ENCODE measurements around the gene RLBP1.
"Not testable (repeated sequence)": the region's sequence is repeated elsewhere in the genome, so short reads cannot be mapped to it uniquely, and the experiment has no call there.

The RLBP1 gene

GRCh38 chr15:89221543-89221942 lies at the start of gene RLBP1:
Gene RLBP1, minus strand, starts transcription at chr15:89221579. Its CDS starts 2,604 bp downstream, at chr15:89218975.
- DNase-seq (ENCODE audit: low spot score): no peak

DNA sequence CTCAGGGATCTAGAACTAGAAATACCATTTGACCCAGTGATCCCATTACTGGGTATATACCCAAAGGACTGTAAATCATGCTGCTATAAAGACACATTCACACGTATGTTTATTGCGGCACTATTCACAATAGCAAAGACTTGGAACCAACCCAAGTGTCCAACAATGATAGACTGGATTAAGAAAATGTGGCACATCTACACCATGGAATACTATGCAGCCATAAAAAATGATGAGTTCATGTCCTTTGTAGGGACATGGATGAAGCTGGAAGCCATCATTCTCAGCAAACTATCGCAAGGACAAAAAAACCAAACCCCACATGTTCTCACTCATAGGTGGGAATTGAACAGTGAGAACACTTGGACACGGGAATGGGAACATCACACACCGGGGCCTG lies 28.8 kb upstream of the RLBP1 start:
- DNase-seq (ENCODE audit: low spot score): not testable (repeated sequence)

GRCh38 chr15:89248584-89248983 lies 27.2 kb upstream of the RLBP1 start:
- DNase-seq (ENCODE audit: low spot score): no peak

DNA sequence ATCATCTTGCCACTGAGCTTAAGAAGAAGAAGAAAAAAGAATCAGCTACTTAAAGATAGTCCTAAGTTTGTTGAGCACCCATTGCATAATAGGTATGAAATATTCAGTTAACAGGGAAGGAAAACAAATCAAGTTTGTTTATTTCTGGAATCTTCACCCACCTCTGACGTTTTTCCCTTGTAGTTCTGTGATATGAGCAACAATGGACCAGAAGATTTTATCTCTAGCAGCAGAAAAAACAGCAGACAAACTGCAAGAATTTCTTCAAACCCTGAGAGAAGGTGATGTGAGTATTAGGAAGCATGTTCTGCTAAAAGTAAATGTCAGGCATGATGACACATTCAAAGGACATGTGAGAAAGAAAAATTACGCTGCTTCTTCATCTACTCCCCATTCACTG lies 26.1 kb upstream of the RLBP1 start:
- no peak for DNase-seq (ENCODE audit: low spot score)

- DNase-seq (ENCODE audit: low spot score): no peak
Observed at GRCh38 chr15:89244574-89244903, 23.2 kb upstream of the RLBP1 start.

DNA sequence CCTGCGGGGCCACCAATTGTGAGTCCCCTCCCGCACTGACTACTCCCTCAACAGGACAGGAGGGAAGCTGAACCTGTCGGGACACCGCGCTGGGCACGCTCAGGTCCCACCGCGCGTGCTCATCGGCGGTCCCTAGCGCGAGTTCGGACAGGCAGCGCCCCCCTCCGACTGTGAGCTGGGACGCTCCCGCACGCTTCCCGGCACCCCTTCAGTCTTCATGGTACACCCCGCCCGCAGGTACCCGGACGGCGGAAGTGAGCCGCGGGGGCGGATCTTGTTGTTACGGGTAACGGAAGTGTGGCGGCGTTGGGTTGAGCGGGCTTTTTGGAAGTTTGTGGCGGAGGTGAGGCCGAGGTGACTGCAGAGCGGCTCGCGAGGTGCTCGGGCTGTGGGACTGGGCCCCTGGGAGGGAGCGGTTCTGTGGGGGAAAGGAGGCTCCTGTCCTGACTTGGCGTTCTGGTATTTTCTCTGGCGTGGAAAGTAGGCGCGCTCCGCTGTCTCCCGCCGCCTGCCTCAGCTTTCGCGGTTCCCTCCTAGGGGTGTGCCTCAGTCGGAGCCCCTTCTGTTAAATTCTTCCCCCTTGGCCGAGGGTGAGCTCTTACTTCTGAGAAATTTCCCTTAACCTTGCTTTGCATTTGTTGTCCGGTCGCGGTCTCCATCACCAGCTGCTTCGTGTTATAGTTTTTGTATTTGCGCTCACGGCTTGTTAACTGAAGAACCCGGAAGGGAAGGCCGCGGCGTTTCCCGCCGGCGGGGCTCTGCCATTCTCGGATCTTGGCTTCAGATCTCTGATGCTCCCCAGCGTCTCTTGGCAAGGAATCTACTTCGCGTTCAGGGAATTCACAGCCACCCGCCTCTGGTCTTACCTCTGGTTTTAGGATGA lies 22.6 kb upstream of the RLBP1 start, which contains the start of gene FANCI:
Gene FANCI (plus strand): TSS at position 289 of the 883 bp plus-strand sequence. CDS start 3,669 bp downstream, outside the sequence.
- DNase-seq (ENCODE audit: low spot score): peak; percentile 98

GRCh38 chr15:89243046-89243690 lies 21.8 kb upstream of the RLBP1 start:
- DNase-seq (ENCODE audit: low spot score): peak; percentile 71

DNA sequence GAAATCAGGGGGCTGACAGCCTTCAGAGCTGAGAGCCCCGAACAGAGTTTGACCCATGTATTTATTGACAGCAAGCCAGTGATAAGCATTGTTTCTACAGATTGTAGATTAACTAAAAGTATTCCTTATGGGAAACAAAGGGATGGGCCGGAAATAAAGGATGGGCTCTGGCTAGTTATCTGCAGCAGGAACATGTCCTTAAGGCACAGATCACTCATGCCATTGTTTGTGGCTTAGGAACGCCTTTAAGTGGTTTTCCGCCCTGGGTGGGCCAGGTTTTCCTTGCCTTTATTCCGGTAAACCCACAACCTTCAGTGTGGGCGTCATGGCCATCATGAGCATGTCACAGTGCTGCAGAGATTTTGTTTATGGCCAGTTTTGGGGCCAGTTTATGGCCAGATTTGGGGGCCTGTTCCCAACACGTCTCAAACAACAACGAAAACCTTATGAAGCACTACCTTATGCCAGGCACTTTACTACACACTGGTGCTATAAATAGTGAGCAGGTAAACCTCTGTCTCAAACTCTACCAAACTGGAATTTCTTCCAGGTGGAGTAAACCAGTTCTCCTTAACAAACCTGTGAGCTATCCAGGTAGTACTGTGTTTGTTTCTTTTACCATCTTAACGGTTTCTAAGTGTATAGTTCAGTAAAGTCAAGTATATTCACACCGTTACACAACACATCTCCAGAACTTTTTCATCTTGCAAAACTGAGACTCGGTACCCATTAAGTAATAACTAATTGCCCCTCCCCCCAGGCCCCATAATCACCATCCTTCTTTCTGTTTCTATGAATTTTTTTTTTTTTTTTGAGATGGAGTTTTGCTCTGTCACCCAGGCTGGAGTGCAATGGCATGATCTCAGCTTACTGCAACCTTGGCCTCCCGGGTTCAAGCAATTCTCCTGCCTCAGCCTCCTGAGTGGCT lies 18.8 kb upstream of the RLBP1 start:
- DNase-seq (ENCODE audit: low spot score): not testable (repeated sequence)

DNA sequence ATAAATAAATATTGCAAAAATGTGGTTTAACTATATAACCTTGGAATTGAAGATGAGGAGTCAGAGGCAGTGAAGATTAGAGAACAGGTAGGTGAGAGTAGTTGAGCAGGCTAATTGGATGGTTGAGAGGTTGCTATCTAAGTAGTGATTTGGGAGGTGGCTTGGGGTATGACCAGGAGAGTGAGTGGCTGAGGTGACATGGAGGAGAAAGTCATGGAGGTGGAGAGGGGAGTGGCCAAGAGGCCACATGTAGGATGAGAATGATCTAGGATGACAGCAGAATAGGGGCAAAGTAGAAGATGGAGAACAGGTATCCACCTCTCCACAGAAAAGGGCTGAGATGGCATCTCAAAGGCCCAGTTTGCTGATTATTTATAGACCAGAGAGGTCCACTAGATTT lies 10.5 kb upstream of the RLBP1 start:
- DNase-seq (ENCODE audit: low spot score): no peak

DNA sequence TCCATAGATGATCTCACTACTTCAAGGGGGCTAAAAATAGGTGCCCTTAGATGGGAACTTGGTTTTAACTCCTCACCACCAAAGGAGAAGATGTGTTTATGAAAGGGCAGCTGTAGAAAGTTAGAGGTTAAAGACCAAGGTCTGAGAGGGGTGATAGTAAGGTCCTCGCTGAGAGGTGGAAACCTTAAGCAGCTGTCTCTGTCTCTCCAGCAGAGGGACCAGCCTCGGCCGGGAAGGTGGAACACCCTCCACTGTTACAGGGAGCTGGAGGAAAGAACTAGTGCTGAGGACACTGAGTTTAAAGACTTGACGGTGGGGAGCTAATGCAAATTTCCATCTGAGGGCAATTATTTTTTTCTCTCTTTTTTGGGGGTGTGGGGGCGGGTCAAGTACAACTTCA lies 8.9 kb upstream of the RLBP1 start:
- DNase-seq (ENCODE audit: low spot score): peak; percentile 43

DNA sequence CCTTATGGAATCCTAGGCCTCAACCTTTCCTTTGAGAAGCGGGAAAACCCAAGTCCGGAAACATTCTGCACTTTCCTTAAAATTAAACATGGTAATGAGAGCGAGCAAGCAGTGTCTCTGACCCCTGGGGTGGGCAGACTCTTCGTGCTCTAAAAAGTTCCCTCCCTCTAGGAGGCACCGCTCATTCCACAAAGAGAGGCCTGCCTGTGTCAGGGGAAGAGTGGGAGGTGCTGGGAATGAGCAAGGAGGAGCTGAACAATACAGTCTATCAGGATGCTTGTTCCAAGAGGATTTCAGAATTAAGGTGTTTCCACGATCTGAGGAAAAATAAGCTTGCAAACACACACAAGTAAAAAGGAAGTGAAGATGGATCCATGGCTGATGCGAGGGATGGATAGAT lies 6.0 kb upstream of the RLBP1 start:
- DNase-seq (ENCODE audit: low spot score): no peak

GRCh38 chr15:89226359-89227221 lies 5.2 kb upstream of the RLBP1 start:
- DNase-seq (ENCODE audit: low spot score): no peak

GRCh38 chr15:89225588-89225987 lies 4.2 kb upstream of the RLBP1 start:
- no peak for DNase-seq (ENCODE audit: low spot score)

DNA sequence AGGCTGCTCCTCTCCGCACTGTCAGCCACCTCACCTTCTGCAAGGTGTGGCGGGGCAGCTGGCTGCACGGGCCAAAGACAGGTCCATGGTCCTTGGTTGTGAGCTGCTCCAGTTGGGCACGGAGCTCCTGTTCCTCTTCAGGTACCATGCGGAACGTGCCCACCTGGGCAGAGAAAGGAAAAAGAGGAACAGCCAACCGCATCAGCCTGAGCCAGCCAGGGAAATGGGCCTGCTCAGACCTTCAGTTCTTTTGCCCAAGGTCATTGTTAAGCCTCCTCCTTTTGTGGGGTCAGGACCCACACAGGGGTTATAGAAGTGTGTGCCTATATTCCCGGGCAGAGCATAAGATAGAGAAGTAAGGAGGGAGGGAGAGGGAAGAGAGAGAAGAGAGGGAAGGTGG lies 2.8 kb downstream of the RLBP1 start:
- DNase-seq (ENCODE audit: low spot score): no peak

DNA sequence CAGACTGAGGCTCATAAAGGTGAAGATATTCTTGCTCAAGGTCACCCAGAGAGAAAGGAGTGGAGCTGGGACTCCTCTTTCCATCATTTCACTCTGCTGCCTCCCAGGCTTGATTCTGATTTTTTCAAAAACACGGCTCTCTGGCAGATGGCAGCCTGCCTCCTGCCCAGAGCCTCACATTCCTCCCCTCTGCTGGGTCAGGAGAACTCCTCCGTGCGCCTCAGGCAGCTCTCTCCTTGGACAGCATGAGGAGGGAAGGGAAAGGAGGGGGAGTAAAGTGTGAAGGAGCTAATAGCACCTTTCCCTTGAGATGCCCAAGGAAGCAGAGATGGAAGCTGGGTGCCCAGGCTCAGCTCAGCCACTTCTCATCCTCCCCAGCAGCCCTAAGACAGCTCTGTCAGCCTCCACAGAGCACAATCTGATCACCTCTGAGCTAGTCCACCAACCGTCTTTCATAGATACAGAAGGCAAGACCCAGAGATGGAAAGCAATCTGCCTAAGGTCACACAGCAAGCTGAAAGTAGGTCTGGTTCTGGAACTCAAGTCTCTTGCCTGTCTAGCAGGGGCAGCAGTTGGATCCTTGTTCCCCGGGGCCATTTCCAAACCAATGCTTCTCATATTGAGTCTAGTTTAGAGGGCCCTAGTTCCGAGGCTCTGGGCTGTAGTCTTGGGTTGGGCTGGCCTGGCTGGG lies 3.5 kb downstream of the RLBP1 start:
- DNase-seq (ENCODE audit: low spot score): no peak

DNA sequence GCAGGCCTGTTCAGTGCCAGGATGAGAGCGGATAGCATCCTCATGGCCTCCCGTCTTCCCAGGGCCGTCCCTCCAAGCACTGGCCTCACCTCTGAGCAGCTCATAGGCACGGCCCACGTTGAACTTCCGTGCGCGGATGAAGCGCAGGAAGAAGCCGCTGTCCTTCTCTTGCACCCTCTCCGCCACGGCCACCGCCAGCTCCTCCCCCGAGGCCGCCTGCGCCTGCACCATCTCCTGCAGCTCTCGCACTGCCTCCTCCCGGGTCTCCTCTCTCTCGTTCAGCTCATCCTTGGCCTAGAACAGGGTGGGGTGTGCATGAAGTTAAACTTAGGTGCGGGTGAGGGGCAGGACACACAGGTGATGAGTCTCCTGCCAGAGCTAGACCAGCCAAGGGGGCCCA lies 4.3 kb downstream of the RLBP1 start:
- no peak for DNase-seq (ENCODE audit: low spot score)

- no peak for DNase-seq (ENCODE audit: low spot score)
Observed at GRCh38 chr15:89215627-89216026, 5.8 kb downstream of the RLBP1 start.

DNA sequence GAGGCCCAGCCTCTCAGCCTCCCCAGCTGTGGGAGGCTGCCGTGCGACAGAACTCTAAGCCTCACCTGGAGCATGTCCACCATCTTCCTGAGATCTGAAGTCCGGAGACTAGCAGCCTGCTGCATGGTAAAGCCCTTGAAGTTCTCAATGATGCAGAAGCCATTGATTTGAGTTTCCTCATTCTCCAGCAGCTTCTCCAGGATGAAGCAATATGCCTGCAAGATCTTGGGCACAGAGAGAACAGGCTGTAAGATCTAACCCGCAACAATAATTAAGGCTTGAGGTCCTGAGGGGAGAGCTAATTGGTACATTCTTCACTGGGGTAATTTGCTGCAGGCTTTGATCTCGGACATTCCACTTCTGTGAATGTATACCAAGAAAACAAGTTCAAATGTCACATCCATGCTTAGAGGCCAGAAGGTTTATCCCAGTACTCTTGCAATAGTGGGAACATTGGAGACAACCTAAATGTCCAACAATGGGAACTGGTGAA lies 9.7 kb downstream of the RLBP1 start:
- DNase-seq (ENCODE audit: low spot score): no peak

DNA sequence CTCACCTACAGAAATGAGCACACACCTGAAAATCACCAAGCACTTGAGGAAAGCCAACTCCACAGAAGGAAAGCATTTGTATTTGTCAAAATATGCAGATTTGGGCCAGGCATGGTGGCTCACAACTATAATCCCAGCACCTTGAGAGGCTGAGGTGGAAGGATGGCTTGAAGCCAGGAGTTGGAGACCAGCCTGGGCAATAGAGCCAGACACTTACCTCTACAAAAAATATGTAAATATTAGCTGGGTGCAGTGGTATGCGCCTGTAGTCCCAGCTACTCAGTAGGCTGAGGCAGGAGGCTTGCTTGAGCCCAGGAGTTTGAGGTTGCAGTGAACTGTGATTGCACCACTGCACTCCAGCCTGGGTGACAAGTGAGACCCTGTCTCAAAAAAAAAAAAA lies 12.3 kb downstream of the RLBP1 start:
- no peak for DNase-seq (ENCODE audit: low spot score)

DNA sequence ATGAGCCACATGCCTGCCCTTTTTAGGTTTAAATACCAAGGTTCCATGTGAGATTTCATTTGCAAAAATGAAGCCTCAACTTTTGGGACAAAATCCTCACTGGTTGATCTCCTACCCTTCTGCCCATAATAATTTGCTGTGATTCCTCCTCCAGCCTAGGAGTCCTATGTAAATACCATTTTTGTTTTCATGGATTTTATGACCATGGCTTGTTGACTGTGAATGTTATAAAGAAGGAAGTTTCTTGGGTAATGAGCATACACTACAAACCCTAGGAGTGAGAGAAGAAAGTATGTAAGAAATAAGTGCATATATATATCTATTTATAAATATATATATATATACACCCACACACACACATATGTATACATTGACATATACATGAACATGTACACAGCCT lies 13.1 kb downstream of the RLBP1 start:
- no peak for DNase-seq (ENCODE audit: low spot score)

DNA sequence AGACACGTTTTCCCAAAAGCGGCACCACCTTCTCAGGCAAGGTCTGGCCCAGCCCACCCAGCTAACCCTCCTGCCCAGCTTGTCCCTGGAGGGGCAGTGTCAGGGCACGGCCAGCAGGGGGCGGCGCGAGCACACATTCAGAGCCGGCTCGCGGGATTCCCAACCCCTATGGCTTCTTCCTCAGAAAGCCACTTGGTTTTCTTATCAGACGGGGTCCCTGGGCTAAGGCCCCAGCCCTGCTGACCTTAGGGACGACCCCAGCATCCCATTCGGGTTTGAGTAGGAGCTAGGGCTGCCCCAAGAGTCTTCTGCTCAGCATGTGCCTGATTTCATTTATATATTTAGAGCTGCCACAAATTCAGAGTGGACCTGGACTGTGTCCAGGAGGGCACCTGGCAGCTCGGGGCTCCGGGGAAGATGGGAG lies 14.5 kb downstream of the RLBP1 start:
- DNase-seq (ENCODE audit: low spot score): peak; percentile 93

Data from AG20443 (cell line).